SK-N-SH treated with all-trans-retinoic acid at 6 μM for 48 hours (cell line): ENCODE measurements around the gene CD59.

Experiments used
- ATAC-seq: fragments of 200-7000 bp; cut with Tn5 transposase; 3 replicates; pipeline ENCODE4 v1.9.1; 2020; ENCODE audit warnings: mild to moderate bottlenecking, moderate library complexity
- ARNTL ChIP-seq: fragments of 450-650 bp; formaldehyde crosslinking; IDR thresholded peaks from 2 replicates; pipeline ENCODE4 v1.5.0; 2020; ENCODE audit warnings: low read depth, mild to moderate bottlenecking, moderate library complexity, borderline replicate concordance
- BACH2 ChIP-seq: fragments of 250-450 bp; sonication (Bioruptor Pico); IDR thresholded peaks from 2 replicates; pipeline ENCODE4 v1.9.0; 2021; ENCODE audit warnings: mild to moderate bottlenecking, borderline replicate concordance
- CREB5 ChIP-seq: fragments of 250-450 bp; sonication (Bioruptor Pico); IDR thresholded peaks from 2 replicates; pipeline ENCODE4 v1.5.1; 2020; ENCODE audit warnings: low read depth, mild to moderate bottlenecking, moderate library complexity
- CSDC2 ChIP-seq: fragments of 250-450 bp; sonication (Bioruptor Pico); IDR thresholded peaks from 2 replicates; pipeline ENCODE4 v1.5.0; 2020; ENCODE audit warnings: mild to moderate bottlenecking, moderate library complexity
- CSRNP3 ChIP-seq: fragments of 250-450 bp; sonication (Bioruptor Pico); IDR thresholded peaks from 2 replicates; pipeline ENCODE4 v1.5.1; 2021; ENCODE audit warnings: mild to moderate bottlenecking, moderate library complexity
- ESRRG ChIP-seq: fragments of 250-450 bp; sonication (Bioruptor Pico); IDR thresholded peaks from 2 replicates; pipeline ENCODE4 v1.6.1; 2021; ENCODE audit warnings: mild to moderate bottlenecking
- GLIS3 ChIP-seq: fragments of 250-450 bp; sonication (Bioruptor Pico); IDR thresholded peaks from 2 replicates; pipeline ENCODE4 v1.5.0; 2020; ENCODE audit warnings: mild to moderate bottlenecking, moderate library complexity
- ISL1 ChIP-seq: fragments of 250-450 bp; sonication (Bioruptor Pico); IDR thresholded peaks from 2 replicates; pipeline ENCODE4 v2.1.2; 2022; ENCODE audit warnings: mild to moderate bottlenecking, moderate library complexity
- OSR1 ChIP-seq: fragments of 250-450 bp; sonication (Bioruptor Pico); IDR thresholded peaks from 2 replicates; pipeline ENCODE4 v1.8.0; 2022; ENCODE audit warnings: moderate library complexity, mild to moderate bottlenecking, inconsistent platforms
- PATZ1 ChIP-seq: fragments of 250-450 bp; sonication (Bioruptor Pico); IDR thresholded peaks from 2 replicates; pipeline ENCODE4 v1.8.0; 2020; ENCODE audit warnings: mild to moderate bottlenecking, moderate library complexity, borderline replicate concordance
- PPARA ChIP-seq: fragments of 250-450 bp; sonication (Bioruptor Pico); IDR thresholded peaks from 2 replicates; pipeline ENCODE4 v1.5.0; 2020; ENCODE audit warnings: mild to moderate bottlenecking, borderline replicate concordance
- RARB ChIP-seq: fragments of 250-450 bp; sonication (Bioruptor Pico); IDR thresholded peaks from 2 replicates; pipeline ENCODE4 v1.8.0; 2021; ENCODE audit warnings: mild to moderate bottlenecking, moderate library complexity
- SNAI2 ChIP-seq: fragments of 250-450 bp; sonication (Bioruptor Pico); IDR thresholded peaks from 2 replicates; pipeline ENCODE4 v1.5.0; 2020; ENCODE audit warnings: mild to moderate bottlenecking, moderate library complexity
- TOX ChIP-seq: fragments of 250-450 bp; sonication (Bioruptor Pico); IDR thresholded peaks from 2 replicates; pipeline ENCODE4 v1.8.0; 2021; ENCODE audit warnings: mild to moderate bottlenecking, moderate library complexity, borderline replicate concordance
- TSHZ2 ChIP-seq: fragments of 250-450 bp; sonication (Bioruptor Pico); IDR thresholded peaks from 2 replicates; pipeline ENCODE4 v1.5.0; 2020; ENCODE audit warnings: mild to moderate bottlenecking, moderate library complexity
- ZC3H10 ChIP-seq: fragments of 250-450 bp; sonication (Bioruptor Pico); IDR thresholded peaks from 2 replicates; pipeline ENCODE4 v1.5.1; 2021; ENCODE audit warnings: mild to moderate bottlenecking, moderate library complexity
- ZFP3 ChIP-seq: fragments of 250-450 bp; sonication (Bioruptor Pico); IDR thresholded peaks from 2 replicates; pipeline ENCODE4 v1.5.0; 2020; ENCODE audit warnings: mild to moderate bottlenecking, moderate library complexity
- ZFP30 ChIP-seq: fragments of 450-650 bp; formaldehyde crosslinking; IDR thresholded peaks from 2 replicates; pipeline ENCODE4 v1.5.0; 2022; ENCODE audit warnings: mild to moderate bottlenecking, moderate library complexity
- ZNF565 ChIP-seq: fragments of 450-650 bp; formaldehyde crosslinking; conservative IDR thresholded peaks from 2 replicates; pipeline ENCODE4 v1.5.0; 2020; ENCODE audit warnings: low read depth, mild to moderate bottlenecking, moderate library complexity
- ZNF70 ChIP-seq: fragments of 450-650 bp; formaldehyde crosslinking; IDR thresholded peaks from 2 replicates; pipeline ENCODE4 v1.5.0; 2020; ENCODE audit warnings: mild to moderate bottlenecking, moderate library complexity

The CD59 gene

GRCh38 chr11:33723238-33723881 is 12.9 kb downstream of the CD59 start (continued):
- TF ChIP-seq TSHZ2 (CRISPR knock-in tag) (no peak), ZFP30 (CRISPR knock-in tag) (no peak)

GRCh38 chr11:33722590-33723234 is 13.5 kb downstream of the CD59 start:
- ATAC-seq: peak; percentile 25
- TF ChIP-seq OSR1 (no peak), TOX (CRISPR knock-in tag) (no peak), TSHZ2 (CRISPR knock-in tag) (no peak), ZC3H10 (CRISPR knock-in tag) (no peak)
- TF ChIP-seq, all 23 proteins: peak for 0

GRCh38 chr11:33721984-33722383 is 14.2 kb downstream of the CD59 start:
- TF ChIP-seq ESRRG (CRISPR knock-in tag): no peak
- no peak for TF ChIP-seq ZFP3 (CRISPR knock-in tag)
- TF ChIP-seq ZNF565 (CRISPR knock-in tag): no peak
- TF ChIP-seq ZNF70 (CRISPR knock-in tag): no peak
- TF ChIP-seq ISL1 (CRISPR knock-in tag): no peak
- no peak for TF ChIP-seq ARNTL
- TF ChIP-seq CSRNP3: no peak
- no peak for TF ChIP-seq PATZ1 (CRISPR knock-in tag)
- TF ChIP-seq BACH2: no peak
- TF ChIP-seq RARB (CRISPR knock-in tag): no peak
- TF ChIP-seq ZFP30 (CRISPR knock-in tag): no peak
- TF ChIP-seq CSDC2 (CRISPR knock-in tag): no peak
- no peak for TF ChIP-seq PPARA (CRISPR knock-in tag)
- ATAC-seq: no peak

GRCh38 chr11:33721426-33721825 is 14.8 kb downstream of the CD59 start:
- ATAC-seq: peak; percentile 36
- TF ChIP-seq PPARA (CRISPR knock-in tag) (no peak), ZFP3 (CRISPR knock-in tag) (0 out of 2 replicates have a peak, but pooled peaks have one; percentile 14), GLIS3 (no peak), CREB5 (CRISPR knock-in tag) (0 out of 2 replicates have a peak, but pooled peaks have one; percentile 16), SNAI2 (CRISPR knock-in tag) (no peak)
